T follicular helper cell (primary cell): ENCODE results near the gene LUZP4.
"Not testable (repeated sequence)": the region's sequence is repeated elsewhere in the genome, so short reads cannot be mapped to it uniquely, and the experiment has no call there.

Source experiments
- DNase-seq: peaks from one replicate; pipeline ENCODE4 v3.0.0-alpha.2; 2020; ENCODE audit warnings: low read depth

LUZP4 gene

GRCh38 chrX:115337491-115338144, 48.1 kb downstream of the LUZP4 start:
- DNase-seq, result no peak

GRCh38 chrX:115339441-115340025, 50.0 kb downstream of the LUZP4 start:
- no peak for DNase-seq

GRCh38 chrX:115341421-115341820, 51.9 kb downstream of the LUZP4 start:
- DNase-seq, result no peak

GRCh38 chrX:115344885-115345614, 55.5 kb downstream of the LUZP4 start:
- no peak for DNase-seq

GRCh38 chrX:115345615-115346014, 56.1 kb downstream of the LUZP4 start:
- no peak for DNase-seq

- not testable (repeated sequence) for DNase-seq
These were observed 57.2 kb downstream of the LUZP4 start for GRCh38 chrX:115346738-115347137.

- no peak for DNase-seq
These were observed 59.1 kb downstream of the LUZP4 start for GRCh38 chrX:115348446-115349225.

- no peak for DNase-seq
These were observed 61.3 kb downstream of the LUZP4 start for GRCh38 chrX:115350711-115351381.

- DNase-seq, result no peak
These were observed 66.9 kb downstream of the LUZP4 start for GRCh38 chrX:115356369-115356768.
